ENCODE measurements around the gene ZCCHC7. TPM values are rescaled to one million over a fixed set of nuclear protein-coding genes. Genes with fewer than 3 reads are reported as not detected.
A peak's percentile ranks its signal among the peaks of the same experiment; 100 is the strongest.

Gene ZCCHC7
- total and polyA plus RNA-seq, 4 donors: 3.3 to 9.7 (median 7.6) TPM

DNA sequence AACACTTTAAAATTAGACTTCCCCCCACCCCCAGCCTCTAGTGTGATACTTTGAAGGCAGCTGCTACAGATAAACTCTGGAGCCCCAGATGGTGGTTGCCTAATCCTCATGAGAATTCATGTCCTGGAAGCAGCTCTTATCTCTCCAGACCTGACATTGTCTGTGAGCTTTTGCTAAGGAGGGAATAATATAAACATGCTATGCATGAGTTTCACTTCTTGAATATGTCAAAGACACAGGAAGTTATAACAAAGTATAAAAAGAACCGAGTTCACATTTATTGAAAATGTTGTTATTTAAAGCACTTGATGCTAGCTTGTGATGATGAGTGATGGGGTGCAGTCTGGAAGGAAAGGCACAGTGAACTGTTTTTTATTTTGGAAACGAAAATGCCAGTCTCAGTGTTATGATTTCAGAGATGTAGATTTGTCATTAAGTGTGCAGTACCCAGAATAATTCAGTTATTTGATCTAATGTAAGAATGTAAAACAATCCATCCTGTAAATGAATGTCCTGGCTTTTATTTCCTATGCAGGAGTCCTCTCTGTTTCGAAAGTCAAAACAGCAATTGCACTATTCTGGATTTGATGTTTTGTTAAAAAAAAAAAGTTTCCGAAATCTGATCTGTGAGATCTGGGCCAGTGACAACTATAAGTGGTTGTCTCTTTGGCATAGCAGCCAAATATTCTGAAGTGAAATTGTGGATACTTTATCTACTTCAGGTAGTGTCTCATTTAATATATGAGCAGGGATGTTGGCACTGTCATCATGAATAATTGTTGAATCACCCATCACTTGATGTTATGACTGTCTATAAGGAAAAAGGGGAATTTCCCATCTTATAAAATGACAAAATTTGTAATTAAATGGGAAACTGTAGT lies 77.0 kb downstream of the ZCCHC7 start:
- peak; percentile 43 for DNase-seq (ENCODE audit: low spot score)
- Histone ChIP-seq H3K9me3 (ENCODE audit: control insufficient read depth in 4 of 4, low read length in 3 of 4) (no peaks in the 10 kb centered on the region), H3K27me3 (ENCODE audit: control insufficient read depth in 4 of 4, insufficient read depth in 4 of 4, low read length in 3 of 4) (no peaks in the 10 kb centered on the region), H3K4me3 (ENCODE audit: low read depth in 1 of 3, low read length in 3 of 3) (no peak overlapping the region), H3K9ac (ENCODE audit: low read depth in 1 of 2, low read length in 2 of 2) (no peak overlapping the region), H3K27ac (ENCODE audit: low read depth in 1 of 2, low read length in 2 of 2) (no peak overlapping the region), H3K36me3 (ENCODE audit: control insufficient read depth in 4 of 4, insufficient read depth in 3 of 4, low read depth in 1 of 4, low read length in 3 of 4) (no peaks in the 10 kb centered on the region), H3K4me1 (ENCODE audit: control insufficient read depth in 4 of 4, insufficient read depth in 4 of 4, low read length in 3 of 4) (no peaks in the 10 kb centered on the region)
- no peak for TF ChIP-seq GABPA (IDR thresholded peaks at IDR 0.05 in 1 of 2, conservative IDR thresholded peaks at IDR 0.05 in 1 of 2)
- no peak for TF ChIP-seq HNF4G (IDR thresholded peaks at IDR 0.05)
- TF ChIP-seq, protein P1, sequence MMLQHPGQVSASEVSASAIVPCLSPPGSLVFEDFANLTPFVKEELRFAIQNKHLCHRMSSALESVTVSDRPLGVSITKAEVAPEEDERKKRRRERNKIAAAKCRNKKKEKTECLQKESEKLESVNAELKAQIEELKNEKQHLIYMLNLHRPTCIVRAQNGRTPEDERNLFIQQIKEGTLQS (IDR thresholded peaks at IDR 0.05): no peak
- TF ChIP-seq, protein P2, sequence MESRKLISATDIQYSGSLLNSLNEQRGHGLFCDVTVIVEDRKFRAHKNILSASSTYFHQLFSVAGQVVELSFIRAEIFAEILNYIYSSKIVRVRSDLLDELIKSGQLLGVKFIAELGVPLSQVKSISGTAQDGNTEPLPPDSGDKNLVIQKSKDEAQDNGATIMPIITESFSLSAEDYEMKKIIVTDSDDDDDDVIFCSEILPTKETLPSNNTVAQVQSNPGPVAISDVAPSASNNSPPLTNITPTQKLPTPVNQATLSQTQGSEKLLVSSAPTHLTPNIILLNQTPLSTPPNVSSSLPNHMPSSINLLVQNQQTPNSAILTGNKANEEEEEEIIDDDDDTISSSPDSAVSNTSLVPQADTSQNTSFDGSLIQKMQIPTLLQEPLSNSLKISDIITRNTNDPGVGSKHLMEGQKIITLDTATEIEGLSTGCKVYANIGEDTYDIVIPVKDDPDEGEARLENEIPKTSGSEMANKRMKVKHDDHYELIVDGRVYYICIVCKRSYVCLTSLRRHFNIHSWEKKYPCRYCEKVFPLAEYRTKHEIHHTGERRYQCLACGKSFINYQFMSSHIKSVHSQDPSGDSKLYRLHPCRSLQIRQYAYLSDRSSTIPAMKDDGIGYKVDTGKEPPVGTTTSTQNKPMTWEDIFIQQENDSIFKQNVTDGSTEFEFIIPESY (IDR thresholded peaks at IDR 0.05): no peak
- TF ChIP-seq, protein P3, sequence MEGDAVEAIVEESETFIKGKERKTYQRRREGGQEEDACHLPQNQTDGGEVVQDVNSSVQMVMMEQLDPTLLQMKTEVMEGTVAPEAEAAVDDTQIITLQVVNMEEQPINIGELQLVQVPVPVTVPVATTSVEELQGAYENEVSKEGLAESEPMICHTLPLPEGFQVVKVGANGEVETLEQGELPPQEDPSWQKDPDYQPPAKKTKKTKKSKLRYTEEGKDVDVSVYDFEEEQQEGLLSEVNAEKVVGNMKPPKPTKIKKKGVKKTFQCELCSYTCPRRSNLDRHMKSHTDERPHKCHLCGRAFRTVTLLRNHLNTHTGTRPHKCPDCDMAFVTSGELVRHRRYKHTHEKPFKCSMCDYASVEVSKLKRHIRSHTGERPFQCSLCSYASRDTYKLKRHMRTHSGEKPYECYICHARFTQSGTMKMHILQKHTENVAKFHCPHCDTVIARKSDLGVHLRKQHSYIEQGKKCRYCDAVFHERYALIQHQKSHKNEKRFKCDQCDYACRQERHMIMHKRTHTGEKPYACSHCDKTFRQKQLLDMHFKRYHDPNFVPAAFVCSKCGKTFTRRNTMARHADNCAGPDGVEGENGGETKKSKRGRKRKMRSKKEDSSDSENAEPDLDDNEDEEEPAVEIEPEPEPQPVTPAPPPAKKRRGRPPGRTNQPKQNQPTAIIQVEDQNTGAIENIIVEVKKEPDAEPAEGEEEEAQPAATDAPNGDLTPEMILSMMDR (IDR thresholded peaks at IDR 0.05; ENCODE audit: low read depth, low read length, missing input control): no peak
- TF ChIP-seq FOXA2 (IDR thresholded peaks at IDR 0.05): no peak
- TF ChIP-seq HNF4A (conservative IDR thresholded peaks at IDR 0.05): no peak
- no peak for TF ChIP-seq EGR1 (IDR thresholded peaks at IDR 0.05; ENCODE audit: low read depth in 2 of 2)
- TF ChIP-seq SP1 (IDR thresholded peaks at IDR 0.05): no peak
- TF ChIP-seq TAF1 (conservative IDR thresholded peaks at IDR 0.05): no peak
- TF ChIP-seq, protein P4, sequence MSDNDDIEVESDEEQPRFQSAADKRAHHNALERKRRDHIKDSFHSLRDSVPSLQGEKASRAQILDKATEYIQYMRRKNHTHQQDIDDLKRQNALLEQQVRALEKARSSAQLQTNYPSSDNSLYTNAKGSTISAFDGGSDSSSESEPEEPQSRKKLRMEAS (IDR thresholded peaks at IDR 0.05): no peak
- no peak for TF ChIP-seq RAD21 (IDR thresholded peaks at IDR 0.05)
- TF ChIP-seq JUND (IDR thresholded peaks at IDR 0.05): no peak
- no peak for TF ChIP-seq NR2F2 (IDR thresholded peaks at IDR 0.05)
- TF ChIP-seq RXRA (IDR thresholded peaks at IDR 0.05): no peak
- TF ChIP-seq, protein P5, sequence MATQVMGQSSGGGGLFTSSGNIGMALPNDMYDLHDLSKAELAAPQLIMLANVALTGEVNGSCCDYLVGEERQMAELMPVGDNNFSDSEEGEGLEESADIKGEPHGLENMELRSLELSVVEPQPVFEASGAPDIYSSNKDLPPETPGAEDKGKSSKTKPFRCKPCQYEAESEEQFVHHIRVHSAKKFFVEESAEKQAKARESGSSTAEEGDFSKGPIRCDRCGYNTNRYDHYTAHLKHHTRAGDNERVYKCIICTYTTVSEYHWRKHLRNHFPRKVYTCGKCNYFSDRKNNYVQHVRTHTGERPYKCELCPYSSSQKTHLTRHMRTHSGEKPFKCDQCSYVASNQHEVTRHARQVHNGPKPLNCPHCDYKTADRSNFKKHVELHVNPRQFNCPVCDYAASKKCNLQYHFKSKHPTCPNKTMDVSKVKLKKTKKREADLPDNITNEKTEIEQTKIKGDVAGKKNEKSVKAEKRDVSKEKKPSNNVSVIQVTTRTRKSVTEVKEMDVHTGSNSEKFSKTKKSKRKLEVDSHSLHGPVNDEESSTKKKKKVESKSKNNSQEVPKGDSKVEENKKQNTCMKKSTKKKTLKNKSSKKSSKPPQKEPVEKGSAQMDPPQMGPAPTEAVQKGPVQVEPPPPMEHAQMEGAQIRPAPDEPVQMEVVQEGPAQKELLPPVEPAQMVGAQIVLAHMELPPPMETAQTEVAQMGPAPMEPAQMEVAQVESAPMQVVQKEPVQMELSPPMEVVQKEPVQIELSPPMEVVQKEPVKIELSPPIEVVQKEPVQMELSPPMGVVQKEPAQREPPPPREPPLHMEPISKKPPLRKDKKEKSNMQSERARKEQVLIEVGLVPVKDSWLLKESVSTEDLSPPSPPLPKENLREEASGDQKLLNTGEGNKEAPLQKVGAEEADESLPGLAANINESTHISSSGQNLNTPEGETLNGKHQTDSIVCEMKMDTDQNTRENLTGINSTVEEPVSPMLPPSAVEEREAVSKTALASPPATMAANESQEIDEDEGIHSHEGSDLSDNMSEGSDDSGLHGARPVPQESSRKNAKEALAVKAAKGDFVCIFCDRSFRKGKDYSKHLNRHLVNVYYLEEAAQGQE (IDR thresholded peaks at IDR 0.05): no peak
- TF ChIP-seq FOXA1 (IDR thresholded peaks at IDR 0.05): no peak
- 61% methylated on average over 4 of the region's 4 CpGs for WGBS
